Natural killer cell treated with Interleukin-12 subunit alpha and Interleukin-12 subunit beta and Interleukin-15 and Interleukin-18, amount 100 ng/mL, for 72 hours (primary cell): ENCODE results near the gene ENDOD1. TPM values are rescaled to one million over a fixed set of nuclear protein-coding genes. Genes with fewer than 3 reads are reported as not detected.

Source experiments
- ATAC-seq, 2 donors: fragments of 150-1000 bp; cut with Tn5 transposase in 1 of 2; sonication (Bioruptor Pico), chemical (Tn5 transposase) in 1 of 2; 2 replicates each; pipeline ENCODE4 v1.10.0; 2021
- DNase-seq: peaks from one replicate; pipeline ENCODE4 v3.0.0; 2022; ENCODE audit warnings: low spot score
- H3K27ac Mint-ChIP-seq, 2 donors: 1 replicate in 1 of 2; 2 replicates in 1 of 2; pipeline ENCODE4 v1.8.0; 2022; ENCODE audit warnings: mixed read lengths in 2 of 2, mild to moderate bottlenecking in 1 of 2, moderate library complexity in 1 of 2
- H3K27me3 Mint-ChIP-seq, 2 donors: 1 replicate in 1 of 2; 2 replicates in 1 of 2; pipeline ENCODE4 v1.8.0; 2022; ENCODE audit warnings: mixed read lengths in 2 of 2
- H3K36me3 Mint-ChIP-seq: one replicate; pipeline ENCODE4 v1.8.0; 2022; ENCODE audit warnings: mixed read lengths
- H3K4me1 Mint-ChIP-seq, 2 donors: 1 replicate in 1 of 2; 2 replicates in 1 of 2; pipeline ENCODE4 v1.8.0; 2022; ENCODE audit warnings: low read depth in 2 of 2, mixed read lengths in 2 of 2, mild to moderate bottlenecking in 1 of 2
- H3K4me3 Mint-ChIP-seq: one replicate; pipeline ENCODE4 v1.8.0; 2022; ENCODE audit warnings: mixed read lengths
- H3K9me3 Mint-ChIP-seq: 2 replicates; pipeline ENCODE4 v1.8.0; 2022; ENCODE audit warnings: mixed read lengths
- total RNA-seq, 2 donors: library from RNA; stranded (reverse); gene quantifications; one replicate each; pipeline ENCODE4 v1.2.3, GENCODE V29; 2022

ENDOD1 gene
- total RNA-seq, 2 donors from 2014 or later: 8.4 to 9.3 TPM

DNA sequence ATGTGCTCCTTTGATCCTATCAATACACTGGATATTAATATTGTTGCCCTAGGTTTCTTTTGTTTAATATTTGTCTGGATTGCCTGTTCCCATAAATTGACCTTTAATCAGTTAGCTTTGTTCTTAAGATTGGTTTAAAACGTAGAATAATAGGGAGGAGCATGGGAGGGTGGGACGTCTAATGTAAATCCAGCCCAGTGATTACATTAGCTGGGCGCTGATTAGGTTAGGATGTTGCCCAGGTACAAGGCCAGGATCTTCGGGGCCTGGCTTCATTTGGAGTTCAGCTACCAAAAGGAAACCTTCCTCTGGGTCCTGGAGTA lies 23.0 kb upstream of the ENDOD1 start, which contains the start of gene SRSF8:
SRSF8 (plus strand) TSS at position 204 of the 323 bp plus-strand sequence. CDS start 308 bp downstream, outside the sequence.
- DNase-seq (no peak), ATAC-seq (peak; percentile 21 to 25)
- H3K27me3 Mint-ChIP-seq: peaks cover 0 to 9% of the 10 kb centered on the region in 2 donors
- H3K4me1 Mint-ChIP-seq: peaks cover 20 to 22% of the 10 kb centered on the region in 2 donors
- no peaks in the 10 kb centered on the region for H3K9me3 Mint-ChIP-seq
- peaks cover 5% of the 10 kb centered on the region for H3K36me3 Mint-ChIP-seq
- peak within 1 kb of the TSS; percentile 92 to 99 for H3K27ac Mint-ChIP-seq
- peak within 1 kb of the TSS; percentile 97 for H3K4me3 Mint-ChIP-seq

DNA sequence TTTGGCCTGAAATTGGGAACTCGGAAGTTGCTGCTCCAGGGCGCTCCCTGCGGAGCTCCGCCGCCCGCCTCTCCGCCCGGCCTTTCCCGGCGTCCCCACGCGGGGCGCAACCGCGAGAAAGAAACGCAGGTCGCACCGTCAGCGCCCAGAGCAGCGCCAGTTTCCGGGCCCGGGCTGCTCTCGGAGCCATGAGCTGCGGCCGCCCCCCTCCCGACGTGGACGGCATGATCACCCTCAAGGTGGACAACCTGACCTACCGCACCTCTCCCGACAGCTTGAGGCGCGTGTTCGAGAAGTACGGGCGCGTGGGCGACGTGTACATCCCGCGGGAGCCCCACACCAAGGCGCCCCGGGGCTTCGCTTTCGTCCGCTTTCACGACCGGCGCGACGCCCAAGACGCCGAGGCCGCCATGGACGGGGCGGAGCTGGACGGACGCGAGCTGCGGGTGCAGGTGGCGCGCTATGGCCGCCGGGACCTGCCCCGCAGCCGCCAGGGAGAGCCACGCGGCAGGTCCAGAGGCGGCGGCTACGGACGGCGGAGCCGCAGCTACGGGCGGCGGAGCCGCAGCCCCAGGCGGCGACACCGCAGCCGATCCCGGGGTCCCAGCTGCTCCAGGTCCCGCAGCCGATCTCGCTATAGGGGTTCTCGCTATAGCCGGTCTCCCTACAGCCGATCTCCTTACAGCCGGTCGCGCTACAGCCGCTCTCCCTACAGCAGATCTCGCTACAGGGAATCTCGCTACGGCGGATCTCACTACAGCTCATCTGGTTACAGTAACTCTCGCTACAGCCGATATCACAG lies 22.4 kb upstream of the ENDOD1 start:
- H3K4me3 Mint-ChIP-seq: peak overlapping the region; percentile 97
- peaks cover 5% of the 10 kb centered on the region for H3K36me3 Mint-ChIP-seq
- H3K27me3 Mint-ChIP-seq: peaks cover 0 to 8% of the 10 kb centered on the region in 2 donors
- peaks cover 20 to 22% of the 10 kb centered on the region in 2 donors for H3K4me1 Mint-ChIP-seq
- H3K9me3 Mint-ChIP-seq: no peaks in the 10 kb centered on the region
- DNase-seq (peak; percentile 82), ATAC-seq (peak; percentile 84 to 89)
- peak overlapping the region; percentile 92 to 99 for H3K27ac Mint-ChIP-seq

DNA sequence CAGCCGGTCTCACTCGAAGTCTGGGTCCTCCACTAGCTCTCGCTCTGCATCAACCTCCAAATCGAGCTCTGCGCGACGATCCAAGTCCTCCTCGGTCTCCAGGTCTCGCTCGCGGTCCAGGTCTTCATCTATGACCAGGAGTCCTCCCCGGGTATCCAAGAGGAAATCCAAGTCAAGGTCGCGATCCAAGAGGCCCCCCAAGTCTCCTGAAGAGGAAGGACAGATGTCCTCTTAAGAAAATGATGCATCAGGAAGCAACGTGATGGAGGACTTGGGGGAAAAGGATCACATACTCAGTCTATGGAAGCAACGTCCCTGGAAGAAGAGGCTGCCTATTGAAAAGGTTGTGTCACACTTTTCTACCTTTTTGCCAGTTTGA lies 21.8 kb upstream of the ENDOD1 start:
- Mint-ChIP-seq H3K27me3 (peaks cover 0 to 2% of the 10 kb centered on the region in 2 donors), H3K27ac (peak overlapping the region; percentile 92 to 99), H3K9me3 (no peaks in the 10 kb centered on the region), H3K4me3 (peak overlapping the region; percentile 97), H3K36me3 (peaks cover 5% of the 10 kb centered on the region), H3K4me1 (peaks cover 22 to 25% of the 10 kb centered on the region in 2 donors)
- no peak for DNase-seq
- no peak for ATAC-seq

DNA sequence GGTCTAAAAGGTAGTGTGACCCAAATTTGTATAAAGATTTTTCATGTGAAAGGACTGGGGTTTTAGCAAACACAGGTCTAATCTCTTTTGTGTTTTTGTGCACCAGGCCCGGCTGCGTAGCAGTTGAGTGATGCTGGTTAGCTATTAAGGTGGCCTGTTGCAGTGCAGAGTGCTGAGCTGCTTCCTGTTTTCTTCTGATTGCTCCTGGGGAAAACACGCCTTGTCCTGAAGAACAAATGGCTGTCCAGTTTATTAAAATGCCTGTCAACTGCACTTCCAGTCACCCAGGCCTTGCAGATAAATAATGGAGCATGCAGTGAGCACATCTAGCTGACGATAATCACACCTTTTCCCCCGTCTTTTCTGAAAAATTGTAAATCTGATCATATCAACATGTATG lies 21.1 kb upstream of the ENDOD1 start:
- Mint-ChIP-seq H3K4me3 (peak overlapping the region; percentile 97), H3K4me1 (peaks cover 25 to 27% of the 10 kb centered on the region in 2 donors), H3K27me3 (no peaks in the 10 kb centered on the region), H3K36me3 (peaks cover 5% of the 10 kb centered on the region), H3K27ac (peak overlapping the region; percentile 92 to 99), H3K9me3 (no peaks in the 10 kb centered on the region)
- peak; percentile 76 for DNase-seq
- peak; percentile 79 to 83 for ATAC-seq

DNA sequence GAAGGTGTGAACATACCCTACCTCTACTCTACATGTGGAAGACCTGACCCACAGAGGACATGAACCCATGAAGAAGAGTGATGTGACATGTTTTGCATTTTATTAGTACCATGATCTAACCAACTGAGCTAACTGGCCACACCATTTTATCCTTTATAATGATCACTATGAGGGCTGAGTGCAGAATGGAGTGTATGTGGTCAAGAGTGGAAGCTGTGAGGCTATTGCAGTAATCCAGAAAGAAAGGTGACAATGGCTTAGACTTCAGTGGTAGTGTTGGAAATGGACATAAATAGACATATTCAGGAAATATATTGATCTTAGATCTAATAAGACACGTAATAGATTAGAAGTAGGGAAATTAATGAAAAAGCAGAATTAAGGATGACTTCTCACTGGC lies 19.2 kb upstream of the ENDOD1 start:
- ATAC-seq (no peak), DNase-seq (no peak)
- Mint-ChIP-seq H3K27me3 (no peaks in the 10 kb centered on the region), H3K27ac (no peak overlapping the region), H3K4me1 (peaks cover 25 to 27% of the 10 kb centered on the region in 2 donors), H3K9me3 (no peaks in the 10 kb centered on the region), H3K4me3 (no peak overlapping the region), H3K36me3 (peaks cover 5% of the 10 kb centered on the region)

DNA sequence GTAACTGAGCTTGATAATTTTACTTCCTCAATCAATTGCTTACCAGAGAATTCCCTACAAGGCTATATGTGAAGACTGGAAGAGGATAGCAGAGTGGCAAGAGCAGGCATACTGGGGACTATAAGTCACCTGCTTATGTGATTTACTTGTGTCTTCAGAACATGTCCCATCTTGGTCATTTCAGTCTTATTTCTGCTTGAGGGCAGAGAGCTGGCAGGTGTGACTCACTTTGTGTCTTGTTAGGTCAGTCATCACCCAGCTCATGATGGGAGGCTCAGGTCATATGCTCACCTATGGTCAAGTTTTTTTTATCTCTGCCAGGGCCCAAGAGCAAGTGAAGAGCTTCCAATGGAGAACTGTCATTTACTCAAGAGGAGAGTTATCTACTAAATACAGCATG lies 16.7 kb upstream of the ENDOD1 start:
- Mint-ChIP-seq H3K36me3 (peaks cover 5% of the 10 kb centered on the region), H3K4me3 (no peak overlapping the region), H3K4me1 (peaks cover 20 to 21% of the 10 kb centered on the region in 2 donors), H3K9me3 (no peaks in the 10 kb centered on the region), H3K27ac (no peak overlapping the region), H3K27me3 (peaks cover 0 to under 1% of the 10 kb centered on the region in 2 donors)
- DNase-seq (no peak), ATAC-seq (no peak)

DNA sequence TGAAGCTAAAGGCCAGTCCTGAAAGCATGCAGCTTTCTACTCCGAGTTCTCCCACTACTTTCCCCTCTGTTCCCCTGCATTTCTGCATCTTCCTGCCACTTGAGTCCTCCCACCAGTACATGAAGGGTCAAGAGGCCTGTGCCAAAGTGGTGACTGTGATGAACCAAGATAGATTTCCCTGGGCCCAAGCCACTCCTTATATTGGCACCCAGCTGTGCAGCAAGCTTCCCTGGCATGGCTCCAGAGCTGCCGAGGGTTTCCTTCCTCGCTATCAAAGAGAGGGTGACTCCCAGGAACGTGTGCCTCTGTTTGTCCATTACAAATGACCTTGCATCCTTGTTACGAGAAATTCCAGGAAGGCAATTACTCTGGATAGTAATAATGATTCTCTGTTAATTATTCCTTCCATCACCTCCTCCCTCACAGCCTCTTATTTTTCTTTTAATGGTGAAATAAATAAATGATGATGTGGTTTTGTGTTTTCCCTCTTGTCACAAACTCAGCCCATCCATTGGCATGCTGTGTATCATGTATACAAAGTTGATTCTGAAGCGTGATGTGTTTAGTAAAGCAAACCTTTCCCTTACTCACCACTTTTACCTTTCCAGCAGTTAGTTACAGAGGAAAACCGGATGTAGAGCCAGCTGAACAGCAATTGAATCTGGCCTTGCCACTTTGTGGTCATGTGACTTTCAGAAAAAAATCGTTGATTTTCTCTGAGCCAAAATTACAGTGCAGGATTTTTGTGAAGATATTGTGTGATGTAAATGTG lies 14.7 kb upstream of the ENDOD1 start:
- peaks cover 5 to 15% of the 10 kb centered on the region in 2 donors for H3K4me1 Mint-ChIP-seq
- ATAC-seq: no peak
- peaks cover 5% of the 10 kb centered on the region for H3K36me3 Mint-ChIP-seq
- H3K27me3 Mint-ChIP-seq: peaks cover 0 to 6% of the 10 kb centered on the region in 2 donors
- DNase-seq: no peak
- H3K4me3 Mint-ChIP-seq: no peak overlapping the region
- H3K27ac Mint-ChIP-seq: no peak overlapping the region
- H3K9me3 Mint-ChIP-seq: no peaks in the 10 kb centered on the region

DNA sequence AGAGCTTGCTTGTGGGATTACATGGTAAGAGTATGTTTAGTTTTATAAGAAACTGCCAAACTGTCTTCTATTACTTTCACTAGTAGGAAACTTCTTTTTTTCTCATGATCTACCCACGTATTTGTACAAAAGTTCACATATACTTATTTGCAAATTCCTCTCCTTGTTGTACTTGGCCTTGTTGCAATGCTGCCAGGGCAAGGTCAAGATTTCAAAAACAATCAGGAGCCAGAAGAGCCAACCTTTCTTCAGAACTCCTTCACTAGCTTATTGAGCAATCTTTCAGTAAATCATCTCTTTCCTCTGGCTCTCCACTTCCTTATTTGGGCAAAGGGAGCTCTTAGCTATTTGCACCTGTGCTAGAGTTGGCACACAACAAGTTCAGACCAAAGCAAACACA lies 13.2 kb upstream of the ENDOD1 start:
- no peak for ATAC-seq
- Mint-ChIP-seq H3K4me1 (peaks cover 5 to 9% of the 10 kb centered on the region in 2 donors), H3K4me3 (no peak overlapping the region), H3K27ac (no peak overlapping the region), H3K36me3 (no peaks in the 10 kb centered on the region), H3K9me3 (no peaks in the 10 kb centered on the region), H3K27me3 (peaks cover 0 to 6% of the 10 kb centered on the region in 2 donors)
- DNase-seq: no peak

DNA sequence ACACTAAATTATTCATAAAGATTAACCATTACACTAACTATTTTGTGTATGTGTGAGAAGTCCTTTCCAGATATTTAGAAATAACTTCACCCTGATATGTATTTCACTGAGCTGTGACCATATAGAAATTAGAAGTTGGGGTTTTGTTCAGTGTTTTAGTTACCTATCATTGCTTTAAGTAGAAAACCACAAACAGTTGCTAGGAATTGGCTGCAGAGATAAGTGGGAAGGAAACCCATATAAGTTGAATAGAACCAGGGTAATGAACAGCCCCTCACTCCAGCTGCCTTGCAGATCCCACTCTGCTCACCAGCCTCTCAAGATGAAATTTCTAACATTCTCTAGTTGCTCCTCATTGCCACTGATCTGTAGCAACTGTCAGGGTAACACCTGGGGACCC lies 12.7 kb upstream of the ENDOD1 start:
- DNase-seq (no peak), ATAC-seq (no peak)
- no peaks in the 10 kb centered on the region for H3K9me3 Mint-ChIP-seq
- no peaks in the 10 kb centered on the region for H3K36me3 Mint-ChIP-seq
- H3K27me3 Mint-ChIP-seq: peaks cover 0 to 6% of the 10 kb centered on the region in 2 donors
- H3K4me3 Mint-ChIP-seq: no peak overlapping the region
- H3K4me1 Mint-ChIP-seq: peaks cover 5 to 9% of the 10 kb centered on the region in 2 donors
- H3K27ac Mint-ChIP-seq: no peak overlapping the region

DNA sequence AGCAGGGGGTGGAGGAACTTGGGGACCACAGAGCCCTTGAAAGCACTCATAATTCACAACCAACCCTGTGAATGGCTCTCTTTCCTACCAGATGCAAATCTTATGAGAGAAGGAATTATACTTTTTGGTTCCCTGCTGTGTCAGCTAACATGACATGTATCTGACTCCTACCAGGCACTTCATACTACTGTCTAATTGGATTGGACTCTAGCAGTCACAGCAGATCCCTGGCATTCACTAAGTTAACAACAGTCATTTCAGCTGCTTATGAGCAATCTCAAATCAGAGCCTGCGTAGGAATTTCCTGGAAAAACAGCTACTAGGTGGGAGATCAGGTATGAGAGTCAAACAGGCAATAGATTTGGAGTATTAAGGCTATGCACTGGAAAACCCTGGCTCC lies 11.1 kb upstream of the ENDOD1 start:
- no peak for ATAC-seq
- Mint-ChIP-seq H3K4me1 (peaks cover 0 to 4% of the 10 kb centered on the region in 2 donors), H3K4me3 (no peak overlapping the region), H3K27me3 (peaks cover 0 to 8% of the 10 kb centered on the region in 2 donors), H3K36me3 (no peaks in the 10 kb centered on the region), H3K27ac (no peak overlapping the region), H3K9me3 (no peaks in the 10 kb centered on the region)
- DNase-seq: no peak

DNA sequence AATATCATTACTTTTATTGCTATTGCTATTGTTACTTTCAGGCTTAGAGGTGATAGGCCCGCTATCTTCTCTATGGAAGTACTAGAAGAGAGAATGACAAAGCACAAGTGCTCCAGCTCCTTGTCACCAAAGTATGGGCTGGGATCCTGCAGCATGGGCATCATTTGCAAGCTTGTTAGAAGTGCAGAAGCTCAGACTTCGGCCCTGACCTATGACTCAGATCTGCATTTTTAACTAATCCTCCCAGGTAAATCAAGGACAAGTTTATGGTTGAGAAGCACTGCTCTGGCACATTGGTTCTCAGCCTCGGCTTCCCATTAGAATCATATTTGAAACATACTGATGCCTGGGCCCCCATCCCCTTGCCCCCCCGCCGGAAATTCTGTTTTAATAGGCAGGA lies 8.6 kb upstream of the ENDOD1 start:
- Mint-ChIP-seq H3K4me3 (no peak overlapping the region), H3K9me3 (no peaks in the 10 kb centered on the region), H3K27me3 (peaks cover 0 to 10% of the 10 kb centered on the region in 2 donors), H3K36me3 (no peaks in the 10 kb centered on the region), H3K4me1 (peaks cover 7 to 10% of the 10 kb centered on the region in 2 donors), H3K27ac (no peak overlapping the region)
- DNase-seq: no peak
- ATAC-seq: no peak

DNA sequence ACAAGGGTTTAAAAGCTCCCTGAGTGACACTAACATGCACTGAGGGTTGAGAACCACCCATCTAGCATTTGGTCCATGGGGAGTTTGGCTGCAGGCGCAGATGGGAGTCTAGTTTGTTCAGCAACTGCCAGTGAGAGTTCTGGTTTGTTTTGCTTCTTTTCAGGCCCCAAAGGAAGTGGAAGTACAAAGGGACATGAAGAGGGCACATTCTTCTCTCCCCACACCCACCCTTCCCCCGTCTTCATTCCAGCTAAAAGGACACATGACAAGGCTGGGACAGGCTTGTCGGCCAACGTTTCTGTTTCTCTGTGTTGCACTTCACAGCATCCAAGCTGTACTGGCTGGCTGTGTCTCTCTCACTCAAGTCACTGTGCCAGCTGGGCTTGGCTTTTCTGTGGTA lies 8.2 kb upstream of the ENDOD1 start:
- DNase-seq (no peak), ATAC-seq (no peak)
- H3K27me3 Mint-ChIP-seq: peaks cover 0 to 10% of the 10 kb centered on the region in 2 donors
- no peak overlapping the region for H3K27ac Mint-ChIP-seq
- no peaks in the 10 kb centered on the region for H3K9me3 Mint-ChIP-seq
- peaks cover 6 to 10% of the 10 kb centered on the region in 2 donors for H3K4me1 Mint-ChIP-seq
- H3K4me3 Mint-ChIP-seq: no peak overlapping the region
- H3K36me3 Mint-ChIP-seq: no peaks in the 10 kb centered on the region

DNA sequence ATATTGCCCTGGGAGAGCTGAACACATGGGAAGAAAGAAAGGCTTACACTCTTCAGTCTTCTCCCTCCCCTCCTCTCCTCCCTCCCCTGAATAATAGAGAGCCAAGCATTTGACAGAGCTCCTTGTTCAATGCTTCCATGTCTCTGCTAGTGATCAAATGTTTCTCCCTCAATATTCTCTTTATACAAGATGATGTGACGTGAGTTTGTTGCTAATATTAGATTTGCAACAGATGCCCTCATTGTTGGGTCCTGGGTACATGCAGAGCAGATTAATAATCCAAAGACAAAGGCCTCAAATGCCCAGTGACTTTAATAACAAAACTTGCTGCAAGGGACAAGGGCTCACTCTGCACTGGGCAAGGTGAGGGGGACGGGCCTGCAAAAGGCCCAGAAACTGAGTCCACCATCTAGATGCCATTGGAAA lies 7.1 kb upstream of the ENDOD1 start:
- DNase-seq: no peak

DNA sequence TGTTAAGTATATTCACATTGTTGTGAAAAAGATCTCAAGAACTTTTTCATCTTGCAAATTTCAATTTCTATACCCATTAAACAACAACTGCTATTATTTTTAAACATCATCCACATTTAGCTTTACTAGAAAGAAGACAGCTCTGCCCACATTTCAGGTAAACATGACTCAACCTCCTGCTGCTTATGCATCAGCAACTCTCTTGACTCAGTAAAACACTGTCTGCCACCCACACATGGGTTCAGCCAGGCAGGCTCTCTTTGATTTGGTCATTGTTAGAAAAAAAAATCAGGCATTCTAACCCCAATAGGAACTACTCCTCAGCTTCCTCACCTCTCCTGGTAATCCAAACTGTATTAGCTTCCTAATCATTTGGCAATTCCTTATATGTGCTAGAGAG lies 5.1 kb upstream of the ENDOD1 start:
- H3K27ac Mint-ChIP-seq: peak overlapping the region in 1 of 2 donors; percentile 13
- DNase-seq (no peak), ATAC-seq (peak in 1 of 2 donors; percentile 52)
- peaks cover 3% of the 10 kb centered on the region for H3K9me3 Mint-ChIP-seq
- H3K27me3 Mint-ChIP-seq: peaks cover 0 to 5% of the 10 kb centered on the region in 2 donors
- H3K4me3 Mint-ChIP-seq: no peak overlapping the region
- peaks cover 13 to 21% of the 10 kb centered on the region in 2 donors for H3K4me1 Mint-ChIP-seq
- no peaks in the 10 kb centered on the region for H3K36me3 Mint-ChIP-seq

More for the DNA sequence above, 7.1 kb upstream of the ENDOD1 start:
- no peak overlapping the region for H3K27ac Mint-ChIP-seq
- H3K36me3 Mint-ChIP-seq: no peaks in the 10 kb centered on the region
- ATAC-seq: no peak
- H3K9me3 Mint-ChIP-seq: no peaks in the 10 kb centered on the region
- H3K27me3 Mint-ChIP-seq: peaks cover 0 to 10% of the 10 kb centered on the region in 2 donors
- no peak overlapping the region for H3K4me3 Mint-ChIP-seq
- H3K4me1 Mint-ChIP-seq: peaks cover 3 to 10% of the 10 kb centered on the region in 2 donors
